ENCODE results near the gene PTGIR.

DNA sequence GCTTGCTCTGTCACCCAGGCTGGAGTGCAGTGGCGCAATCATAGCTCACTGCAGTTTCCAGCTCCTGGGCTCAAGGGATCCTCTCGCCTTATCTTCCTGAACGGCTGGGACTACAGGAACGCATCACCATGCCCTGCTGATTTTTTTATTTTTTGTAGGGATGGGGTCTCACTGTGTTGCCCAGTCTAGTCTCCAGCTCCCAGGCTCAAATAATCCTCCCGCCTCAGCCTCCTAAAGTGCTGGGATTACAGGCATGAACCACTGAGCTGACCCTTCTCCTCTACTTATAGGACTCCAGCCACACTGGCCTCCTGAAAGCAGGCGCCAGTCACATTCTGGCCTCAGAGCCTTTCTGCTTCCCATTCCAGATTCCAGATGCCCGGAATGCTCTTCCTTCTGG lies 25.6 kb upstream of the PTGIR start:
- TF ChIP-seq, protein P1, sequence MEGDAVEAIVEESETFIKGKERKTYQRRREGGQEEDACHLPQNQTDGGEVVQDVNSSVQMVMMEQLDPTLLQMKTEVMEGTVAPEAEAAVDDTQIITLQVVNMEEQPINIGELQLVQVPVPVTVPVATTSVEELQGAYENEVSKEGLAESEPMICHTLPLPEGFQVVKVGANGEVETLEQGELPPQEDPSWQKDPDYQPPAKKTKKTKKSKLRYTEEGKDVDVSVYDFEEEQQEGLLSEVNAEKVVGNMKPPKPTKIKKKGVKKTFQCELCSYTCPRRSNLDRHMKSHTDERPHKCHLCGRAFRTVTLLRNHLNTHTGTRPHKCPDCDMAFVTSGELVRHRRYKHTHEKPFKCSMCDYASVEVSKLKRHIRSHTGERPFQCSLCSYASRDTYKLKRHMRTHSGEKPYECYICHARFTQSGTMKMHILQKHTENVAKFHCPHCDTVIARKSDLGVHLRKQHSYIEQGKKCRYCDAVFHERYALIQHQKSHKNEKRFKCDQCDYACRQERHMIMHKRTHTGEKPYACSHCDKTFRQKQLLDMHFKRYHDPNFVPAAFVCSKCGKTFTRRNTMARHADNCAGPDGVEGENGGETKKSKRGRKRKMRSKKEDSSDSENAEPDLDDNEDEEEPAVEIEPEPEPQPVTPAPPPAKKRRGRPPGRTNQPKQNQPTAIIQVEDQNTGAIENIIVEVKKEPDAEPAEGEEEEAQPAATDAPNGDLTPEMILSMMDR (IDR thresholded peaks at IDR 0.05): no peak
- no peak for TF ChIP-seq POLR2A (IDR thresholded peaks at IDR 0.05)

Measured in ovary (tissue), 3 donors.